ENCODE results near the gene HNF4A. TPM values are rescaled to one million over a fixed set of nuclear protein-coding genes. Genes with fewer than 3 reads are reported as not detected.

HNF4A gene
- total and polyA plus RNA-seq, 2 of the 13 experiments (the other 11 are each of a cell fraction or from before 2014, with no cell fraction given) = 80.9 to 169 TPM

- TF ChIP-seq BORCS8-MEF2B (CRISPR knock-in tag; IDR thresholded peaks at IDR 0.05) (no peak), ZSCAN22 (CRISPR knock-in tag; IDR thresholded peaks at IDR 0.05) (no peak), SIN3B (IDR thresholded peaks at IDR 0.05; ENCODE audit: low read length) (no peak), ZIK1 (CRISPR knock-in tag; IDR thresholded peaks at IDR 0.05; ENCODE audit: borderline replicate concordance, low read depth) (no peak), ZNF629 (CRISPR knock-in tag; conservative IDR thresholded peaks at IDR 0.05) (peak; percentile 95), ZNF891 (CRISPR knock-in tag; IDR thresholded peaks at IDR 0.05) (no peak; the same call in 1 of the 2 replicates), CCDC6 (CRISPR knock-in tag; IDR thresholded peaks at IDR 0.05) (no peak), ARHGAP35 (CRISPR knock-in tag; IDR thresholded peaks at IDR 0.05; ENCODE audit: borderline replicate concordance) (no peak; the same call in 1 of the 2 replicates), MXD1 (CRISPR knock-in tag; IDR thresholded peaks at IDR 0.05) (no peak), FOXA1 (IDR thresholded peaks at IDR 0.05) (no peak), FOXA1 (CRISPR knock-in tag; IDR thresholded peaks at IDR 0.05) (no peak), ZNF737 (CRISPR knock-in tag; IDR thresholded peaks at IDR 0.05; ENCODE audit: borderline replicate concordance) (no peak), ZNF543 (CRISPR knock-in tag; IDR thresholded peaks at IDR 0.05) (peak; percentile 61; the same call in 1 of the 2 replicates), EP300 (IDR thresholded peaks at IDR 0.05; ENCODE audit: low read depth in 2 of 2, low read length in 2 of 2) (no peak; a peak in 1 of 4 replicates), EP300 (CRISPR knock-in tag; IDR thresholded peaks at IDR 0.05; ENCODE audit: borderline replicate concordance) (no peak), NR2F6 (IDR thresholded peaks at IDR 0.05) (peak; percentile 75), NR2F6 (CRISPR knock-in tag; IDR thresholded peaks at IDR 0.05) (peak; percentile 98), TBX3 (IDR thresholded peaks at IDR 0.05; ENCODE audit: borderline replicate concordance) (no peak), ARNT2 (CRISPR knock-in tag; IDR thresholded peaks at IDR 0.05; ENCODE audit: low read depth) (no peak), MYNN (CRISPR knock-in tag; IDR thresholded peaks at IDR 0.05; ENCODE audit: low read depth) (no peak), ZNF556 (CRISPR knock-in tag; IDR thresholded peaks at IDR 0.05; ENCODE audit: borderline replicate concordance) (no peak), BCLAF1 (IDR thresholded peaks at IDR 0.05) (no peak), ZBTB21 (CRISPR knock-in tag; IDR thresholded peaks at IDR 0.05) (no peak), ZNF354B (CRISPR knock-in tag; IDR thresholded peaks at IDR 0.05) (no peak), ETV6 (CRISPR knock-in tag; conservative IDR thresholded peaks at IDR 0.05) (no peak; the same call in 1 of the 2 replicates), RXRB (CRISPR knock-in tag; IDR thresholded peaks at IDR 0.05; ENCODE audit: borderline replicate concordance) (0 out of 2 replicates have a peak, but pooled peaks have one; percentile 23), ZNF883 (CRISPR knock-in tag; IDR thresholded peaks at IDR 0.05; ENCODE audit: not compliant biosample characterization) (peak; percentile 52), NBN (conservative IDR thresholded peaks at IDR 0.05) (no peak), ZNF839 (CRISPR knock-in tag; IDR thresholded peaks at IDR 0.05; ENCODE audit: borderline replicate concordance) (no peak), NFE2 (CRISPR knock-in tag; IDR thresholded peaks at IDR 0.05) (no peak), ZNF878 (CRISPR knock-in tag; IDR thresholded peaks at IDR 0.05) (no peak)
Observed at GRCh38 chr20:44326391-44327159, 28.9 kb upstream of the HNF4A start (continued).
